Kidney (tissue), 14 donors: ENCODE results near the gene TVP23A. TPM values are rescaled to one million over a fixed set of nuclear protein-coding genes. Genes with fewer than 3 reads are reported as not detected.

Source experiments
- DNase-seq, 5 donors: peaks; one replicate each; pipeline ENCODE4 v3.0.0-alpha.2; 2013 to 2020
- FAIRE-seq: peaks from 2 replicates; lab custom pipeline; 2012; peaks lifted over from hg19 to GRCh38; lab: Jason Lieb, UNC
- H3K27ac ChIP-seq, 2 donors: one replicate each; pipeline ENCODE4 v1.7.0; 2013; ENCODE audit warnings: low read depth in 2 of 2, low read length in 2 of 2, inconsistent platforms in 1 of 2
- H3K27me3 ChIP-seq: one replicate; pipeline ENCODE4 v1.7.1; 2013; ENCODE audit warnings: low read length, inconsistent platforms; ENCODE audit not compliant: control insufficient read depth, insufficient read depth
- H3K36me3 ChIP-seq, 3 donors: one replicate each; pipeline versions ENCODE4 v1.7.0 to v1.7.1; 2013; ENCODE audit warnings: low read length in 3 of 3, control low read depth in 1 of 3, inconsistent platforms in 1 of 3; ENCODE audit not compliant: insufficient read depth in 3 of 3, control insufficient read depth in 2 of 3
- H3K4me1 ChIP-seq, 3 donors: one replicate each; pipeline versions ENCODE4 v1.7.0 to v1.7.1; 2013; ENCODE audit warnings: low read length in 3 of 3, inconsistent platforms in 1 of 3, low read depth in 1 of 3; ENCODE audit not compliant: control insufficient read depth in 2 of 3, insufficient read depth in 2 of 3
- H3K4me3 ChIP-seq, 3 donors: one replicate each; pipeline versions ENCODE4 v1.7.0 to v1.8.1; 2013; ENCODE audit warnings: low read length in 3 of 3, control low read depth in 1 of 3, inconsistent platforms in 1 of 3
- H3K9ac ChIP-seq, 3 donors: one replicate each; pipeline versions ENCODE4 v1.7.0 to v1.7.1; 2013; ENCODE audit warnings: low read length in 3 of 3, control low read depth in 1 of 3, inconsistent platforms in 1 of 3
- H3K9me3 ChIP-seq, 3 donors: one replicate each; pipeline versions ENCODE4 v1.7.0 to v1.7.1; 2013; ENCODE audit warnings: low read length in 3 of 3, control low read depth in 1 of 3, inconsistent platforms in 1 of 3; ENCODE audit not compliant: control insufficient read depth in 2 of 3, insufficient read depth in 1 of 3
- intact Hi-C: fragments of 100-400 bp; cut with DNase I; formaldehyde crosslinking; loops from one replicate; pipeline ENCODE4 v1.11.1; 2022
- polyA plus RNA-seq: library from polyadenylated mRNA; stranded (reverse); fragments of 350-450 nt; fragmentation: Illumina TruSeq; extraction: RNeasy Lipid Tissue Mini Kit (QIAGEN cat#74804); gene quantifications from one replicate; pipeline ENCODE4 v1.2.3, GENCODE V29; 2014; ENCODE audit warnings: low read depth, low replicate concordance; ENCODE audit not compliant: insufficient read depth
- total RNA-seq: library from RNA; stranded (reverse); fragmentation: NEBNext Ultra II Directional; extraction: Animal tissue kit (Norgen Biotek cat#: 25700); gene quantifications from one replicate; pipeline ENCODE4 v1.2.1, GENCODE V29; 2021
- TF ChIP-seq, protein P1 (sequence below): IDR thresholded peaks from 3 replicates; pipeline ENCODE4 v1.5.1; 2012; ENCODE audit warnings: mild to moderate bottlenecking, moderate library complexity, borderline replicate concordance; ENCODE audit not compliant: insufficient read depth; ENCODE audit errors: extremely low read depth
- donor health status: control.
- donor health status: control.
- donor health status: control.
- donor health status: control.
- donor health status: control.
- donor health status: DM: yes; HTN: yes; CAD: no.
- donor health status: Normal renal cell carcinoma (clear cell type).

Gene TVP23A
- total and polyA plus RNA-seq, 2 donors from 2014 or later, result 0.19 TPM; not detected in 1

- Histone ChIP-seq H3K9ac (no peak overlapping the region), H3K27me3 (no peaks in the 10 kb centered on the region), H3K9me3 (no peaks in the 10 kb centered on the region), H3K4me1 (no peaks in the 10 kb centered on the region), H3K27ac (no peak overlapping the region), H3K36me3 (no peaks in the 10 kb centered on the region), H3K4me3 (no peak overlapping the region)
- TF ChIP-seq, protein P1, sequence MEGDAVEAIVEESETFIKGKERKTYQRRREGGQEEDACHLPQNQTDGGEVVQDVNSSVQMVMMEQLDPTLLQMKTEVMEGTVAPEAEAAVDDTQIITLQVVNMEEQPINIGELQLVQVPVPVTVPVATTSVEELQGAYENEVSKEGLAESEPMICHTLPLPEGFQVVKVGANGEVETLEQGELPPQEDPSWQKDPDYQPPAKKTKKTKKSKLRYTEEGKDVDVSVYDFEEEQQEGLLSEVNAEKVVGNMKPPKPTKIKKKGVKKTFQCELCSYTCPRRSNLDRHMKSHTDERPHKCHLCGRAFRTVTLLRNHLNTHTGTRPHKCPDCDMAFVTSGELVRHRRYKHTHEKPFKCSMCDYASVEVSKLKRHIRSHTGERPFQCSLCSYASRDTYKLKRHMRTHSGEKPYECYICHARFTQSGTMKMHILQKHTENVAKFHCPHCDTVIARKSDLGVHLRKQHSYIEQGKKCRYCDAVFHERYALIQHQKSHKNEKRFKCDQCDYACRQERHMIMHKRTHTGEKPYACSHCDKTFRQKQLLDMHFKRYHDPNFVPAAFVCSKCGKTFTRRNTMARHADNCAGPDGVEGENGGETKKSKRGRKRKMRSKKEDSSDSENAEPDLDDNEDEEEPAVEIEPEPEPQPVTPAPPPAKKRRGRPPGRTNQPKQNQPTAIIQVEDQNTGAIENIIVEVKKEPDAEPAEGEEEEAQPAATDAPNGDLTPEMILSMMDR, result no peak
- DNase-seq, result no peak
- intact Hi-C loops, result no loop called here
- no peak for FAIRE-seq
Measured at GRCh38 chr16:10849736-10850477, 31.3 kb upstream of the TVP23A start.

DNA sequence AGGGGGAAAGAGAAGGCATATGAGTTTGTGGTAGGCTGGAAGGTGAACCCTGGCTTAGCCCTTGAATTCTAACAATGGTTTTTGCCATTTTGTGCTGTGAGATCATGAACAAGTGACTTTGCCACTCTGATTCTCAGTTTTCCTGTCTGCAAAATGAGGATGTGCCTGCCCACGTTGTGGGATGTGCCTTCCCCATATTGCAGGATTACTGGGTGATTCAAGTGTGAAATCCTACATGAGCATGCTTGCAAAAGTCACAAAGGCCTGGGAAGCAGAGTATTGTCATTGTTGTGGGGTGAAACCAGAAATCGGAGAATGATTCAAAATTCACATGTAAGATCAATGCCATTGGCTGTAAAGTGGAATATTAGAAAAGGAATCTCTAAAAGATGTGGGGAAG, 28.6 kb upstream of the TVP23A start:
- no peak for FAIRE-seq

DNA sequence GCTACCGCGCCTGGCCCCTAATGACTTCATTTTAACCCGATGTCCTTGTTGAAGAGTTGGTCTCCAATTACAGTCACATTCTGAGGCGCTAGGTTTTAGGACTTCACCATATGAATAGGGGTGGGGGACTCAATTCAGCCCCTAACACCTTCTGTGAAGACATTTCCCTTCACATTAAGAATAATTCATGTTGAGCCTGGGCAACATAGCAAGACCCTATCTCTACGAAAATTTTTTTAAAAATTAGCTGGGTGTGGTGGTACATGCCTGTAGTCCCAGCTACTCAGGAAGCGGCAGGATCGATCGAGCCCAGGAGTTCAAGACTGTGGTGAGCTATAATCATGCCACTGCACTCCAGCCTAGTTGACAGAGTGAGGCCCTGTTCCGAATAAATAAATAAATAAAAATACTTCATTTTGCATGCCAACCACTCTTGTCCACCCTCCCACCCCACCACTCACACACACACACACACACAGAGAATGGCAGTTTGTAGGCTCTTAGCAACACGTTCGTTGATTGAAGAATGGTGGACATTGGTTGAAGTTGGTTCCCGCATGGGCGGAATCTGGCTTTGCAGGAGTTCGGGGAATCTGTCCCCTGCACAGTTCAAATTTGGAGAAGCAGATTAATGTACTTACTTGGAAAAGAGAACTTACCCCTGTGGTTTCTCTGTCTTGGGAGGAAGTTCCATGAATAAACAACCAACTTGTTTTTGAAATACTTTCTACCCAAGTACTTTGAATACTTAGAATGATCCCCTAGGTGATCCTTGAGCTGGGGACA, 27.8 kb upstream of the TVP23A start:
- intact Hi-C loops, result no loop called here
- H3K27ac ChIP-seq, result no peak overlapping the region
- no peak overlapping the region for H3K9ac ChIP-seq
- TF ChIP-seq, protein P1, result no peak
- H3K9me3 ChIP-seq, result no peaks in the 10 kb centered on the region
- FAIRE-seq (no peak), DNase-seq (no peak)
- no peaks in the 10 kb centered on the region for H3K4me1 ChIP-seq
- H3K27me3 ChIP-seq, result no peaks in the 10 kb centered on the region
- H3K4me3 ChIP-seq, result no peak overlapping the region
- no peaks in the 10 kb centered on the region for H3K36me3 ChIP-seq

More for the DNA sequence above, 28.6 kb upstream of the TVP23A start:
- H3K27me3 ChIP-seq, result no peaks in the 10 kb centered on the region
- H3K4me3 ChIP-seq, result no peak overlapping the region
- no peak for DNase-seq
- TF ChIP-seq, protein P1, result no peak
- no peak overlapping the region for H3K9ac ChIP-seq
- H3K36me3 ChIP-seq, result no peaks in the 10 kb centered on the region
- intact Hi-C loops, result no loop called here
- no peak overlapping the region for H3K27ac ChIP-seq
- no peaks in the 10 kb centered on the region for H3K9me3 ChIP-seq
- no peaks in the 10 kb centered on the region for H3K4me1 ChIP-seq
